DOHH2 (cell line): ENCODE data around the gene SPDYE6.
"Not testable (repeated sequence)": the region's sequence is repeated elsewhere in the genome, so short reads cannot be mapped to it uniquely, and the experiment has no call there.

Experiments
- EZH2phosphoT487 ChIP-seq: fragments of 200-600 bp; sonication (generic); IDR thresholded peaks from 2 replicates; pipeline ENCODE4 v1.6.1; 2017; ENCODE audit warnings: borderline replicate concordance, mild to moderate bottlenecking, antibody characterized with exemption, low read length, moderate library complexity, mixed read lengths
- TF ChIP-seq, protein P1 (sequence below): fragments of 200-600 bp; sonication (generic); IDR thresholded peaks from one replicate; pipeline ENCODE4 v1.5.1; 2014; ENCODE audit warnings: antibody characterized with exemption, mild to moderate bottlenecking, low read depth, low read length; ENCODE audit not compliant: poor library complexity, severe bottlenecking

DNA sequence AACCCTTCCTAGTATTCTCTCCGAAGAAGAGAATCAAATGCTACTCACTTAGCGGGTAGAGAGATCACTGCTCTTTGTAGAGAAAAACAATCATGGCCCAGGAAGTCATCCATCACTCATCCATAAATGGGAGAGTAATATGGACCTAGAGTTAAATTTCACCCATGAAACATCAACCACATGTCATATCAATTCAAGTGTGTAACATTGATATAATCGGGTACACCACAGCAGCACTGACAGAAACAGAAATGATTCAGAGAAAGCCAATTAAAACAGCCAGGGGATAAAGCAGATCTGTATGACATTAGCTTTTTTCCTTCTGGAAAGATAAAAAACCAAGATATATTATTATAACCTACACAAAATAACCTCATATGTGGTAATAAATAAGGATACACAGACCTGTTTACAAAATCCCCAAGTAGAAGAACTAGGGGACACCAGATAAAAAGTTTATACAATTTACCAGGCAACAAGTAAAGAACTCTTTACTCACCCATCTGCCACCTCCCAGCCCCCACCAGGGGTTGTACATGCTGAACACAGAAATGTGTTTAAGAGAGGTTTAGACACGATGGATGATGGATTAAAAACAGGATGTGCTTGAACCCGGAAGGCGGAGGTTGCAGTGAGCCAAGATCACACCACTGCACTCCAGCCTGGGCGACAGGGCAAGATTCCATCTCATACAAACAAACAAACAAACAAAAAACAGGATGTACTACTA, 25.6 kb upstream of the SPDYE6 start:
- TF ChIP-seq, protein P1, sequence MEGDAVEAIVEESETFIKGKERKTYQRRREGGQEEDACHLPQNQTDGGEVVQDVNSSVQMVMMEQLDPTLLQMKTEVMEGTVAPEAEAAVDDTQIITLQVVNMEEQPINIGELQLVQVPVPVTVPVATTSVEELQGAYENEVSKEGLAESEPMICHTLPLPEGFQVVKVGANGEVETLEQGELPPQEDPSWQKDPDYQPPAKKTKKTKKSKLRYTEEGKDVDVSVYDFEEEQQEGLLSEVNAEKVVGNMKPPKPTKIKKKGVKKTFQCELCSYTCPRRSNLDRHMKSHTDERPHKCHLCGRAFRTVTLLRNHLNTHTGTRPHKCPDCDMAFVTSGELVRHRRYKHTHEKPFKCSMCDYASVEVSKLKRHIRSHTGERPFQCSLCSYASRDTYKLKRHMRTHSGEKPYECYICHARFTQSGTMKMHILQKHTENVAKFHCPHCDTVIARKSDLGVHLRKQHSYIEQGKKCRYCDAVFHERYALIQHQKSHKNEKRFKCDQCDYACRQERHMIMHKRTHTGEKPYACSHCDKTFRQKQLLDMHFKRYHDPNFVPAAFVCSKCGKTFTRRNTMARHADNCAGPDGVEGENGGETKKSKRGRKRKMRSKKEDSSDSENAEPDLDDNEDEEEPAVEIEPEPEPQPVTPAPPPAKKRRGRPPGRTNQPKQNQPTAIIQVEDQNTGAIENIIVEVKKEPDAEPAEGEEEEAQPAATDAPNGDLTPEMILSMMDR = not testable (repeated sequence)
- TF ChIP-seq EZH2phosphoT487 = not testable (repeated sequence)
